IPS DF 4.7 (cell line): ENCODE measurements around the gene AARS2.

Experiments used
- DNase-seq: peaks from one replicate; pipeline ENCODE4 v3.0.0-alpha.2; 2013; ENCODE audit warnings: low spot score; ENCODE audit errors: extremely low read depth

Gene AARS2

GRCh38 chr6:44250067-44250717 is 63.0 kb downstream of the AARS2 start:
- DNase-seq, result no peak
